ENCODE data around the gene TBL3. TPM values are rescaled to one million over a fixed set of nuclear protein-coding genes. Genes with fewer than 3 reads are reported as not detected.

The TBL3 gene
- total and polyA plus RNA-seq, 2 of the 8 experiments (the other 6 are each of a cell fraction or from before 2014, with no cell fraction given), result 65.8 to 137 TPM

GRCh38 chr16:1992704-1993317, 21.0 kb downstream of the TBL3 start (continued):
- no peak for TF ChIP-seq CHD7 (IDR thresholded peaks at IDR 0.05; ENCODE audit: insufficient replicate concordance, low read length)
- no peak for TF ChIP-seq FOSL1 (IDR thresholded peaks at IDR 0.05; ENCODE audit: insufficient read depth, low read depth, low read length)
- no peak for TF ChIP-seq POLR2A (IDR thresholded peaks at IDR 0.05; ENCODE audit: control extremely low read depth in 1 of 2, low read depth in 2 of 2, low read length in 2 of 2)
- TF ChIP-seq, protein P1, sequence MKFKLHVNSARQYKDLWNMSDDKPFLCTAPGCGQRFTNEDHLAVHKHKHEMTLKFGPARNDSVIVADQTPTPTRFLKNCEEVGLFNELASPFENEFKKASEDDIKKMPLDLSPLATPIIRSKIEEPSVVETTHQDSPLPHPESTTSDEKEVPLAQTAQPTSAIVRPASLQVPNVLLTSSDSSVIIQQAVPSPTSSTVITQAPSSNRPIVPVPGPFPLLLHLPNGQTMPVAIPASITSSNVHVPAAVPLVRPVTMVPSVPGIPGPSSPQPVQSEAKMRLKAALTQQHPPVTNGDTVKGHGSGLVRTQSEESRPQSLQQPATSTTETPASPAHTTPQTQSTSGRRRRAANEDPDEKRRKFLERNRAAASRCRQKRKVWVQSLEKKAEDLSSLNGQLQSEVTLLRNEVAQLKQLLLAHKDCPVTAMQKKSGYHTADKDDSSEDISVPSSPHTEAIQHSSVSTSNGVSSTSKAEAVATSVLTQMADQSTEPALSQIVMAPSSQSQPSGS (IDR thresholded peaks at IDR 0.05; ENCODE audit: low read length), result no peak
- TF ChIP-seq CTBP2 (IDR thresholded peaks at IDR 0.05; ENCODE audit: borderline replicate concordance, insufficient read depth, insufficient read length, low read length), result no peak
- TF ChIP-seq, protein P2, sequence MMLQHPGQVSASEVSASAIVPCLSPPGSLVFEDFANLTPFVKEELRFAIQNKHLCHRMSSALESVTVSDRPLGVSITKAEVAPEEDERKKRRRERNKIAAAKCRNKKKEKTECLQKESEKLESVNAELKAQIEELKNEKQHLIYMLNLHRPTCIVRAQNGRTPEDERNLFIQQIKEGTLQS (IDR thresholded peaks at IDR 0.05; ENCODE audit: insufficient read depth, low read depth, low read length), result no peak
- no peak for TF ChIP-seq JUN (IDR thresholded peaks at IDR 0.05; ENCODE audit: low read depth, low read length)
- TF ChIP-seq SIN3A (conservative IDR thresholded peaks at IDR 0.05 in 1 of 2, IDR thresholded peaks at IDR 0.05 in 1 of 2; ENCODE audit: low read depth in 1 of 2, low read length in 2 of 2), result peak; percentile 55 to 83; a peak in 3 of 4 replicates

Data from H1 (cell line).